Gastrocnemius medialis (tissue), 4 donors: ENCODE results near the gene NCKAP1.

Source experiments
- POLR2A ChIP-seq, 2 donors: fragments of 450-650 bp; IDR thresholded peaks; one replicate each; pipeline ENCODE4 v1.6.1; 2017; ENCODE audit warnings: antibody characterized with exemption in 2 of 2, mild to moderate bottlenecking in 2 of 2, moderate library complexity in 2 of 2
- TF ChIP-seq, protein P1 (sequence below), 5 experiments: fragments of 450-650 bp in 3 of 5; fragments of 200-600 bp in 2 of 5; sonication (generic) in 2 of 5; IDR thresholded peaks in 4 of 5; conservative IDR thresholded peaks in 1 of 5; 1 replicate in 4 of 5; 2 replicates in 1 of 5; pipeline ENCODE4 v1.5.1; 2016 to 2019; ENCODE audit warnings: antibody characterized with exemption in 5 of 5, mild to moderate bottlenecking in 3 of 5, moderate library complexity in 3 of 5

- TF ChIP-seq, protein P1, sequence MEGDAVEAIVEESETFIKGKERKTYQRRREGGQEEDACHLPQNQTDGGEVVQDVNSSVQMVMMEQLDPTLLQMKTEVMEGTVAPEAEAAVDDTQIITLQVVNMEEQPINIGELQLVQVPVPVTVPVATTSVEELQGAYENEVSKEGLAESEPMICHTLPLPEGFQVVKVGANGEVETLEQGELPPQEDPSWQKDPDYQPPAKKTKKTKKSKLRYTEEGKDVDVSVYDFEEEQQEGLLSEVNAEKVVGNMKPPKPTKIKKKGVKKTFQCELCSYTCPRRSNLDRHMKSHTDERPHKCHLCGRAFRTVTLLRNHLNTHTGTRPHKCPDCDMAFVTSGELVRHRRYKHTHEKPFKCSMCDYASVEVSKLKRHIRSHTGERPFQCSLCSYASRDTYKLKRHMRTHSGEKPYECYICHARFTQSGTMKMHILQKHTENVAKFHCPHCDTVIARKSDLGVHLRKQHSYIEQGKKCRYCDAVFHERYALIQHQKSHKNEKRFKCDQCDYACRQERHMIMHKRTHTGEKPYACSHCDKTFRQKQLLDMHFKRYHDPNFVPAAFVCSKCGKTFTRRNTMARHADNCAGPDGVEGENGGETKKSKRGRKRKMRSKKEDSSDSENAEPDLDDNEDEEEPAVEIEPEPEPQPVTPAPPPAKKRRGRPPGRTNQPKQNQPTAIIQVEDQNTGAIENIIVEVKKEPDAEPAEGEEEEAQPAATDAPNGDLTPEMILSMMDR (IDR thresholded peaks at IDR 0.05 in 4 of 5, conservative IDR thresholded peaks at IDR 0.05 in 1 of 5): no peak
- TF ChIP-seq POLR2A (IDR thresholded peaks at IDR 0.05): no peak
These were observed 75.6 kb downstream of the NCKAP1 start for GRCh38 chr2:182962641-182963040.
